GM13976 (cell line): Measurements from ENCODE around the gene KLHDC2.
"Not testable (repeated sequence)": the region's sequence is repeated elsewhere in the genome, so short reads cannot be mapped to it uniquely, and the experiment has no call there.

ENCODE experiments used
- DNase-seq: peaks from one replicate; pipeline ENCODE4 v3.0.0; 2012; ENCODE audit warnings: low spot score
- in situ Hi-C: fragments of 300-500 bp; cut with MboI; formaldehyde crosslinking; loops from one replicate; pipeline ENCODE4 v1.12.0; 2022; ENCODE audit warnings: low sequenced_read_pairs, mixed read lengths, inconsistent platforms; ENCODE audit not compliant: unreplicated experiment
- TF ChIP-seq, protein P1 (sequence below): IDR thresholded peaks from 2 replicates; pipeline ENCODE4 v1.5.1; 2012; ENCODE audit warnings: borderline replicate concordance, mild to moderate bottlenecking; ENCODE audit not compliant: insufficient read depth; ENCODE audit errors: extremely low read depth, missing control alignments, control extremely low read depth

Gene KLHDC2

DNA sequence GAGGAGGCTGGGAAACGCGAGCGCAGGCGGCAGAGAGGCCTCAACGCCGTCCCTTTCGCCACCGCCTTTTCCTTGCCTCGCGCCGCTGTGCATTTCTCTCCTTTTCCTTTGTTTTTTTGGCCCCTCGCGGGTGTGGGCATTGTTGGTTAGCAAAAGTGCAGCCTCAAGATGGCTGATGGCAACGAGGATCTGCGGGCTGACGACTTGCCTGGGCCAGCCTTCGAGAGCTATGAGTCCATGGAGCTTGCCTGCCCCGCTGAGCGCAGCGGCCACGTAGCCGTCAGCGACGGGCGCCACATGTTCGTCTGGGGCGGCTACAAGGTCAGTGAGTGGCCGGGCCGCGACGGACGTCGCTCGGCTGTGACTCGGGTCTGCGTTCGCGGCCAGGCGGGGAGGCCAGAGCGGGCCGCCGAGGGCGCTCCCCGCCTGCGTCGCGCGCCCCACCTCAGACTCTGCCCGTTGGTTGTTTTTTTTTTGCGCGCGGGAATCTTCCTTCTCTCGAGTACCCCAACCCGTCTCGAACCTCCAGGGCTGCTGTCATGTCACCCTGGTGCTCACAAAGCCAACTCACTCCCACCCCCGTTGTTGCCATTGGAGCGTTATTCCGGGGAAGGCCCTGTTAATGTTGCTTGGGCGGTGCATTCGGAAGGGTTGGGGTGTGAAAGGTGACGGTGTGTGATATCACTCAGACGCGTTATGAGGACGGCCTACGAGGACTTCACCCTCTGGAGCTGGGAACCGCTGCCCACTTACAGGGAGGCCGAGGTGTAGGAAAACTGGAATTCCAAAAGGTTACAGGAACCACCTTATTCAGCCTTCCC, 558 bp downstream of the KLHDC2 start:
- TF ChIP-seq, protein P1, sequence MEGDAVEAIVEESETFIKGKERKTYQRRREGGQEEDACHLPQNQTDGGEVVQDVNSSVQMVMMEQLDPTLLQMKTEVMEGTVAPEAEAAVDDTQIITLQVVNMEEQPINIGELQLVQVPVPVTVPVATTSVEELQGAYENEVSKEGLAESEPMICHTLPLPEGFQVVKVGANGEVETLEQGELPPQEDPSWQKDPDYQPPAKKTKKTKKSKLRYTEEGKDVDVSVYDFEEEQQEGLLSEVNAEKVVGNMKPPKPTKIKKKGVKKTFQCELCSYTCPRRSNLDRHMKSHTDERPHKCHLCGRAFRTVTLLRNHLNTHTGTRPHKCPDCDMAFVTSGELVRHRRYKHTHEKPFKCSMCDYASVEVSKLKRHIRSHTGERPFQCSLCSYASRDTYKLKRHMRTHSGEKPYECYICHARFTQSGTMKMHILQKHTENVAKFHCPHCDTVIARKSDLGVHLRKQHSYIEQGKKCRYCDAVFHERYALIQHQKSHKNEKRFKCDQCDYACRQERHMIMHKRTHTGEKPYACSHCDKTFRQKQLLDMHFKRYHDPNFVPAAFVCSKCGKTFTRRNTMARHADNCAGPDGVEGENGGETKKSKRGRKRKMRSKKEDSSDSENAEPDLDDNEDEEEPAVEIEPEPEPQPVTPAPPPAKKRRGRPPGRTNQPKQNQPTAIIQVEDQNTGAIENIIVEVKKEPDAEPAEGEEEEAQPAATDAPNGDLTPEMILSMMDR = no peak
- in situ Hi-C loops = no loop called here
- peak; percentile 72 for DNase-seq

DNA sequence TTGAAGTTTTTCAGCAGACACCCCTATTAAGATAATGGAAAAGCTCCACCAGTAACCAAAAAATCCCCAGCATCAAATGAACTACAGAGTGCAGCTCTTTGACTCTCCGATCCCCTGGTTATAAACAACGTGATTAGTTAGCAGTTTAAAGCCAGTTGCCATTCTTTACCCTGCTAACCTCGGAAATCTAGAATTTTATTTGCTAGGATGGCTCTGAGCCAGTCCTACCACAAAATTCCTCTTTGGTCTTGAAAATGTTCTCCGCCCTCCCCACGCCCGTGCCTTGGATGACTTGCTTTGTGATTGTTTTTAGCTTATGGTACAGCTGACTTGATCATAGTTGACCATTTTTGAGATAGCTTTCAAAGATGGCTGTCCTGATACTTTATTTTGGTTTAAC, 1.2 kb downstream of the KLHDC2 start:
- TF ChIP-seq, protein P1 = no peak
- DNase-seq = no peak
- in situ Hi-C loops = no loop called here

DNA sequence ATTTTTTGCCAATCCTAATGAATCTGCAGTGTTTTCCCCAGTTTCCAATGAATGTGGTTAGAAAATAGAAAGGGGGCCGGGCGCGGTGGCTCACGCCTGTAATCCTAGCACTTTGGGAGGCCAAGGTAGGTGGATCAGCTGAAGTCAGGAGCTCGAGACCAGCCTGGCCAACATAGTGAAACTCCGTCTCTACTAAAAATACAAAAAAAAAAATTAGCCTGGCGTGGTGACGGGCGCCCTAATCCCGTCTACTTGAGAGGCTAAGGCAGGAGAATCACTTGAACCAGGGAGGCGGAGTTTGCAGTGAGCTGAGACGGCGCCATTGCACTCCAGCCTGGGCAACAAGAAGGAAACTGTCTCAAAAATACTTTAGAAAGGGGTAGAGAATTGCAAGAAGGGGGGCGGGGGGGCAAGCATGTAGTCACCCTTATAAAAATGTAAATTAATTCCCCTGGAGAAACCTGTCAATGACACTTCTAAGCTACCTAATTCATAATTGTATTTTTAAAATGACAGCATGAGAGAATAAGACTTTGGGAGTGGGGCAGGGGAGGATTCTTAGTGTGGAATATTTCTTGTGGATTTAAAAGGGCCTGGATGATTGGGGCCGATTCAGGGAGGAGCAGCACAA, 1.7 kb downstream of the KLHDC2 start:
- no peak for DNase-seq

DNA sequence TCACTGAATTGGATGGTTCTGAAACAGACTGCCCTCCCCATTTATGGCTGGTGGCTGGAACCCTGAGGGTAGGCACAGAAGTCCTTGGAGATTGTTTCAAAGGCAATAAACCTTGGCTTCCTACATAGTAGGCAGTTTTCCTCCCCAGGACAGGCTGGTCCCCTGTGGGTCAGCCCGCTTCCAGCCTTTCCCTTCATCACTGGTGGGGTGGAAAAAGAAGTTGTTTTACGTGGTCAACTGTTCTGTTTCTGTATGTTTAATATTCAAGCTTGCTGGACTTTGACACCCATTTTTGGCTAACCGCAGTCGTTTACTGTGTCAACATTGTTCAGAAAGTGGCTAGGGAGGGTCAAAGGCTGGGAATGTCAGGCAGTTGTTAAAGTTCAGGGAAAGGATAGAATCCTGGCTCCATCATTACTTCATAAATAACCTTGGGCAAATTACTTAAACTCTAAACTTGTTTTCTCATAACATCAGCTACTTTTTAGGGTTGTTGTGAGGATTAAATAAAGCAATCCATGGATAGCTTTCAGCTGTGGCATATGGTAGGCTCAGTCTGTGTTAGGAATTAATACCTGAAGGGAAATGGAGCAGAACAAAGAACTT, 2.4 kb downstream of the KLHDC2 start:
- in situ Hi-C loops = no loop called here
- TF ChIP-seq, protein P1 = no peak
- DNase-seq = no peak

More for the DNA sequence above, 1.7 kb downstream of the KLHDC2 start:
- in situ Hi-C loops = no loop called here
- TF ChIP-seq, protein P1 = no peak

DNA sequence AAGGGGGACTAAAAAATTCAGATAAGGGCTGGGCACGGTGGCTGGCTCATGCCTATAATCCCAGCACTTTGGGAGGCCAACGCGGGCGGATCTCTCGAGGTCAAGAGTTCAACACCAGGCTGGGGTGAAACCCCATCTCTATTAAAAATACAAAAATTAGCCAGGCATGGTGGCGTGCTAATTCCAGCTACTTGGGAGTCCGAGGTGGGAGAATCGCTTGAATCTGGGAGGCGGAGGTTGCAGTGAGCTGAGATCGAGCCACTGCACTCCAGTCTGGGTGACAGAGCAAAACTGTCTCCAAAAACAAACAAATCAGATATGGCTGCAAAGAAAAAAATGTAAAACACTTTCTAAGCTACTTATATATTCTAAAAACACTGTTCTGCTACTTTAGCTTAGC, 3.7 kb downstream of the KLHDC2 start:
- DNase-seq, in situ Hi-C loops: not testable (repeated sequence)

DNA sequence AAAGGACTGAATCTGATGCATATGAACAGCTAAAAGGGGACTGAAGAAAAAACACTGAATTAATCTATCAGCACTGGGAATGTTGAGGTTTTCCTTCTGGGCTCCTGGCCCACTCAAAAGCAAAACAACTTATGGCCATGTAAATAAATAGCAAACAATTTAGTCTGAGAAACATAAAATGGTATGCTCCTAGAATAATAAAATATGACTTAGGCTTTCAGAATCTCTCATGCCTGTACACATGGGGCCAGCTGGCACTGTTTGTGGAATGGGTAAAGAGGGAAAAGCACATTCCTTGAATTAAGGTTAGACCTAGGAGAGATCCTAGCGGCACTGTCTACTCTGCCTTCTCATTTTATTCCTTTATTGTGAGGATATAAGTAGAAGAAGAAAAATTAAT, 6.2 kb downstream of the KLHDC2 start:
- no peak for DNase-seq
- TF ChIP-seq, protein P1 = no peak
- in situ Hi-C loops = no loop called here

DNA sequence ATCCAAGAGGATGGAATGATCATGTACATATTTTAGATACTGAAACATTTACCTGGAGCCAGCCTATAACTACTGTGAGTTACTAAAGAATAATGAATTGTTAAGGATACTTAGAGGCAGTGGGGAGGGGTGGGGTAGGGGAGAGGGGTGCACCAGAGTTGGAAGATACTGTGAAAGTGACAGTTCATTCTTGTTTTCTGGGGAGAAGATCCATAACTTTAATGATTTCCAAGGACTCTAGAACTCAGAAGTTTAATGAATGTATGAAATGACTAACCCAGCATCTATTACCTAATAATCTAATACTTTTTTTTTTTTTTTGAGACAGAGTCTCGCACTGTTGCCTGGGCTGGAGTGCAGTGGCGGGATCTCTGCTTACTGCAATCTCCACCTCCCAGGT, 10.5 kb downstream of the KLHDC2 start:
- TF ChIP-seq, protein P1 = no peak
- in situ Hi-C loops = no loop called here
- no peak for DNase-seq

DNA sequence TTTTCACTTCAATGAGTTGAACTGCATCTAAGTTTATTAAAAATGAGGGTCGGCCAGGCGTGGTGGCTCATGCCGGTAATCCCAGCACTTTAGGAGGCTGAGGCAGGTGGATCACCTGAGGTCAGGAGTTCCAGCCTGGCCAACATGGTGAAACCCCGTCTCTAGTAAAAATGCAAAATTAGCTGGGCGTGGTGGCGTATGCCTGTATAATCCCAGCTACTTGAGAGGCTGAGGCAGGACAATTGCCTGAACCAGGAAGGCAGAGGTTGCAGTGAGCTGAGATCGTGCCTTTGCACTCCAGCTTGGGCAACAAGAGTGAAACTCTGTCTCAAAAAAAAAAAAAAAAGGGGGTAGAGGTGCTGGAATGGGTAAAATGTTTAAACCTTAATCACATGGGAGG, 13.1 kb downstream of the KLHDC2 start:
- in situ Hi-C loops, DNase-seq: not testable (repeated sequence)
